Dermis microvascular lymphatic vessel endothelial cell (primary cell): ENCODE results near the gene DPT. TPM values are rescaled to one million over a fixed set of nuclear protein-coding genes. Genes with fewer than 3 reads are reported as not detected.
"Not testable (repeated sequence)": the region's sequence is repeated elsewhere in the genome, so short reads cannot be mapped to it uniquely, and the experiment has no call there.

Experiments
- DNase-seq, 2 donors: peaks; one replicate each; pipeline versions ENCODE4 v3.0.0 to v3.0.0-alpha.2; 2010; ENCODE audit warnings: low read depth in 2 of 2
- total RNA-seq: library from RNA; depleted of rRNA; stranded (reverse); fragments of >200 nt; gene quantifications from 2 replicates; pipeline ENCODE4 v1.2.1, GENCODE V29; 2014

The DPT gene
- total RNA-seq: not detected in 2 replicates

DNA sequence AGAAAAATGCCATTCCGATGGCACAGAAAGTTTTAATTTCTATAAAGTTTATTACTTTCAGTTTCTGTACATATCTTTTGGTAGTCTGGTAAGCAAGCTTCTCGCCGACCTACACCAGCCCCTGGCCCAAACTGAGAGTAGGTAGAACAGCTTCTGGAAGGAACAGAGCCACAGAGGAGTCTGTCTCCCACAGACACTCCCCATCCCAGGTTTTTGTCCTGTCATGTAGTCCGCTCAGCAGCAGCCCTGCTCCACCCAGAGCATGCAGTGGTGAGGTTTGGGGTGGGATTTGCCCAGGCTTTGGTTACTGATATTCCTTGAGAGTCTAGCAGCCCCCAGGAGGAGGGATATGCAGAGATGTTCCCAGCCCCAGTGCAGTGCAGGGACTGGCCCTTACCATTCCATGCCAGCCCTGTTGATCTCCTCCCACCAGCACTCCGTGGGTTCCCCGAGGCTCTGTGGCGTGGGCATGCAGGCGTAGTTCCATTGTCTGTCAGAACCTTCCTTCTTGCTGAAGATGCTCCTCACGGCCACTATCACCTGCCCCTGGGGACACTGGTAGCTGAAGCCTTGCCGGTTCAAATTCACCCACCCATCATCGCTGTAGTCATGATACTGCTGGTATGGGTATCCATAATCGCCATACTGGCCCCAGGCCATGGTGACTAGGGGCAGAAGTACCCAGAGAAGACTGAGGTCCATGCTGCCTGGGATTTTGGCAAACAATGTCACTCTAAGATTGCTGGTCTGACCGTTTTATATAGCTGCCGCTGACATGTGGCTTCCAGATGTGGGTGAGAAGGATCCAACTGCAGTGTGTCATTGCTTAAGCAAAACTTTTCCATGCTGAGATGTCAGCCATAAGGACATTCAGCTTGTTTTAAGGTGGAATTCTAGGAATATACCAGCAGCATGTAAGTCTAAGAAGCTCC is at the start of gene DPT:
TSS of gene DPT (minus strand) at position 734 of the 932 bp plus-strand sequence. CDS start at position 702, 32 bp downstream.
- no peak for DNase-seq

GRCh38 chr1:168775366-168775765 is 46.4 kb upstream of the DPT start:
- DNase-seq: no peak

DNA sequence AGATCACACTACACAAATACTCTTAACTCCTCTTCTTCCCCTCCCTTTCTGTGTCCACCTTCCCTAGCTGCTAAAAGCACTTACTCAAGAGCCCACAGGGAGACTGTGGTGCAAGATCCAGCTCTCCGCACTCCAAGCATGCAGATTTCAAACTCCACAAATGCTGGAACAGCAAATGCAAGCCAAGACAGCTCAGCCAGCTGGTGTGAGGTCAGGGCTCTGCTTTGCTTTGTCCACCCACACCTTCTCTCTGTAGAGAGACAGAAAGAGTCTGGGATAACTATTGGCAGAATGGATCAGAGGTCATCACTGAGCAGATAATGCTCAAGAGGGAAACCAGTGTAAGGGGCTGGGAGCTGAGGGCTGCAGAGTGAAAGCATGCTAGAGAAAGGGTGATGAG is 45.2 kb upstream of the DPT start:
- DNase-seq: no peak

DNA sequence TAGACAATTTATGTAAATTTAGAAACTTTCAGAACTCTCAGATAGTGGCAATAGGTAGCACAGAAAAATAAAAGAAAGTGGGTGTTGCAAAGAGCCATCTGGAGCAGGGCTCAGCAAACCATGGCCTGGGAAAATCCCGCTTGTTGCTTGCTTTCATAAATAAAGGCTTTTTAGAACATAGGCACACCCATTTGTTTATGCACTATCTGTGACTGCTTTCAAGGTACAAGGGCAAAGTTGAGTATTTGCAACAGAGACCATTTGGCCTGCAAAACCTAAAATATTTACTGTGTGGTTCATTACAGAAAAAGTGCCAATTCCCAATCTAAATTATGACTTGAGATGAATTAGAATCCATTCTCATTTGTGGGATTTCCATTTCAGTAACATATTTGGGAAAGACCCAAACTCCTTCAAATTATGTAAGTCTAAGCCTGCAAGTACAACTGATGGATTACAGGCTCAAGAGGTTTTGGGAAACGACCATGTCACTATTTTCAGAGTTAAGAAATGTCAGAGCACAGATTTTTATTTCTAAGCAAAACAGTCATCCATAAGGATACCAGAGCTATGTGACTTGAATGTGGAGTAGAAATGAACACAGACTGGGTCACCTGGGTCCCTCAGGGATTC is 43.5 kb upstream of the DPT start:
- DNase-seq: no peak

- no peak for DNase-seq
Observed at GRCh38 chr1:168771104-168771630, 42.2 kb upstream of the DPT start.

- not testable (repeated sequence) for DNase-seq
Observed at GRCh38 chr1:168769893-168770292, 40.9 kb upstream of the DPT start.

DNA sequence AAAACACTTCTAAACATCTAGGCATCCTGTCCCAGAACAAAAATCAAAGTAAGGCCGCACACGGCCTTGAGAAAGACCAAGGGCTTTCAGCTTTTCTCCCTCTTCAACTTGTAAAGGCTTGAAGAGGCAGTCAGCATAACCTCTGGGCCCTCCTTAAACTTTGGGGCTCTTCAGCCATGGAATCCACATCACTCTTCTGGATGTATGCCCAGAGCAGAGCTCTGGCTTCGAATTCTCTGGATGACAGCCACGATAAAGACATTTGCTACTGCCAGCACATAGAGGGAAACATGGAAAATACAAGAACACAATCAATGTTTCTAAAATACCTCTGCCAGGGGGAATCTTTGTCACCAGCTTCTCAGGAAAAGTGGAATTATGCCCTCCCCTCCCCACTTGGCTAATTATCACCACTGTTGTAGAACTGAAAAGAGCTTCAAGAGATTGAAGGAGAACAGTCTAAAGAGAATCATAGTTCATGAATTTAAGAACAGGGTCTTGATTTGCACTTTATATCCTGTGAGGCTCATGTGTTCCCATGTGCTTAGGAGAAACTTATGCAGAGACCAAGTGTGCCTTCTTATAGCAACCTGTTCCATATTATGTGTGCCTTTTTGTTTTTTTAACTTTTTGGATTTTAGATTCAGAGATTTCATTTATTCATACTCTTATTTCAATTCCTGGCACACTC is 39.0 kb upstream of the DPT start:
- no peak for DNase-seq

DNA sequence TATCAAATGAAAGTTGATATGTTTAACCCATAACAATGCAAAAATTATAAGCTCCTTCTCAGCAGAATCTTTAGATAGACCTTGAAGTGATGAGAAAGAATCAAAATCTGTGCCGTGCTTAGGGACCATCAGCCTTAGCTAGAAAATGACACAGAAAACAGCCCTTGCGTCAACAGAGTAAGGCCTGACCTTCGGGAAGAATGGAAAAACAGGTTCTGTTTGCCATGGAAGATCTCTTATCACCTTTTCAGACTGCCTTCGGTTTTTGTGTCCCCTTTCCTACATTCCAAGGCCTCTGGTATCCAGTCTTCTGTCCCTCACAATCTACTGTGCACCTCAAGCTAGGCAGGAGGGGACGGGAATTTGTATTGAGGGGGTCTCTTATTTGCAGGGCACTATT is 37.6 kb upstream of the DPT start:
- no peak for DNase-seq

DNA sequence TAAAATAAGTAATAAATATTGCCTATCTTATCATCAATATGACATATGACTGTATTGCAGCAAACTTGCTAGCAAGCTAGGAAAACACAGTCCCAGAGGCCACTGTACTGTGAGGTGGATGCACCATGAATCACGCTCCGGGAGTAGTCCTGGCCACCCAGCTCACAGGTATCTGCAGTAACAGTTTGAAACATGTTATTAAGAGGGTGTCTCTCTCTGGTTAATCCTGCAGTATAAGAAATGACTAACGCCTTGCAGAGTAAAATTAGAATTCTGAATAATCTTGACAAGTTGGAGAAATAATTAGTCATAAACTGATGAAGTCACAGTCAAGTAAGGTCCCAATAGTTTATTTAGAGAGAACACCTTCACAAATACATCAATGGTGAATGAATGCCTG is 34.0 kb upstream of the DPT start:
- DNase-seq: no peak

DNA sequence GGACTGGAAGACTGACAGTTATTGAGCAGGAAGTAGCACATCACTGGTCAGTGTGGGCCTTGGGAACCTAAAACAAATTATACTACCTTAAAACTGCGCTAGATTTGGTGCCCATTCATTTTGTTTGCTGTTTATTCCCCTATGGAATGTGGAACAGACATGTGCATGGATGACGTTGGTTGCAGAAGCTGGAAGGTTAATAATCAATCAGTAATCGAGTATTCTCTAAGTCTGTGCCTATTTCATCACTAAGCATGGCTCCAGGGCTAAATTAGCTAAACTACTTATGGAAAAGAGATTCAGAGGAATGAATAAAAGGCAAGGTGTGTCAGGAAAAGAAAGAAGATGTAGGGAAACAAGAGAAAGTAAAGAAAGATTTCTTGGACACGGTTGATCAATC is 33.5 kb upstream of the DPT start:
- no peak for DNase-seq

DNA sequence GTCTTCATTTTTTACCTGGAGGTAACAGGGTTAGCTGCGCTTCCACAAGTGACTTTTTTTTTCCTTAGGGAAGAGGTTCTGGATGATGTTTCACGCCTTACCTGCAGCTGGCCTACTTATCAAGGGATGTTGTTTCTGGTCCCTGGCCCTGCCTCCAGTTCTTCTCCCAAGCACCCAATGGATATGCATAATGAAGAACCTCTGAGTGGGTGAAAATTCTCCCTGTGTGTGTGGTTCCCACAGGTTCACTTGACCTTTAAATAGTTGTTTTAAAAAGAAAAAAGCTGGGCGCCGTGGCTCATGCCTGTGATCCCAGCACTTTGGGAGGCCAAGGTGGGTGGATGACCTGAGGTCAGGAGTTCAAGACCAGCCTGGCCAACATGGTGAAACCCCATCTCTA is 31.8 kb upstream of the DPT start:
- DNase-seq: no peak

DNA sequence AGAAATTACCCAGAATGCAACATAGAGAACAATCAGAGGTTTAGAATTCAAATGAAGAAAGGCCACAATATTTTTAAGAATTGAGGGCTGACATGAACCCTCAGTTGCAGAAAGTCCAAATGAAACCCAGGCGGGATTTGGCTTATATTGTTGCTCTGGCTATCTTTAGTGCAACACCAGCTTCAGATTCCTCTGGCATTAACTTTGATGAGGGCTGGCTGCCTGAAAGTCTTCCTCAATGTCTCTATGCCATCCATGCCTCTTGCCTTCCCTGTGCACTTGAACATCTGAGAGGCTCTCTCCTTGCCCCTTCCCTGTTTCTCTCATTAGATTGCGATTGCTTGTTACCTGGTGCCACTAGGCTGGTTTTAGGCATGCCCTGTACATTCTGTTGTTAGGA is 31.2 kb upstream of the DPT start:
- DNase-seq: no peak

GRCh38 chr1:168759077-168759476 is 30.1 kb upstream of the DPT start:
- no peak for DNase-seq

GRCh38 chr1:168758503-168758902 is 29.5 kb upstream of the DPT start:
- no peak for DNase-seq

DNA sequence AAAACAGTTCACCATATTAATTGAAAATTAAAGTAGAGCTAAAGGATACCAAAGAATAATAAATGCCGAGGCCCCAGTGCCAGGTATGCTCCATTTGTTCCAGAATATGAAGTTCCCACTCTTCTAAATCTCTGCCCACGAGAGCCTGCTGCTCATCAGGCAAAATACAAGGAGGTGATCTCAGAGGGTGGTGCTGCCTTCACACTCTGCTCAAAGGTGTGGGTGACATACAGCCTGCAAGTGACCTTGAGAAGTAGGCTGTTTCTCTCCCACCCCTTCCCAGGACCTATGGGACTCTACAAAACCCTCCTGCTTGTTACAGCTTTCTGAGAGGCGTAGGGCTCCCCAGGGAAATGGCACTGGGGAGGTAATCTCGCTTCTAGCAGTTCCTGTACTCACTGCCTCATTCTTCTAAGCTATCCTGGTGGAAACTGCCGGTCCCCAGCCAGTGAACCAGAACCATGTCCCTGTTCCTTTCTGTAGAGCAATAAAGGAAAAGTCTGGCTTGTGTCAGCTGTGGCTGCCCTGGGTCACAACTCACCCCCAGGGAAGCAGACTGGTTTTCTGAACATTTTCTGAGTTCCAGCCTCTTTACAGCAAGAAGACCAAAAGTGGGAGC is 26.9 kb upstream of the DPT start:
- DNase-seq: no peak

- no peak for DNase-seq
Observed at GRCh38 chr1:168752171-168752832, 23.3 kb upstream of the DPT start.

DNA sequence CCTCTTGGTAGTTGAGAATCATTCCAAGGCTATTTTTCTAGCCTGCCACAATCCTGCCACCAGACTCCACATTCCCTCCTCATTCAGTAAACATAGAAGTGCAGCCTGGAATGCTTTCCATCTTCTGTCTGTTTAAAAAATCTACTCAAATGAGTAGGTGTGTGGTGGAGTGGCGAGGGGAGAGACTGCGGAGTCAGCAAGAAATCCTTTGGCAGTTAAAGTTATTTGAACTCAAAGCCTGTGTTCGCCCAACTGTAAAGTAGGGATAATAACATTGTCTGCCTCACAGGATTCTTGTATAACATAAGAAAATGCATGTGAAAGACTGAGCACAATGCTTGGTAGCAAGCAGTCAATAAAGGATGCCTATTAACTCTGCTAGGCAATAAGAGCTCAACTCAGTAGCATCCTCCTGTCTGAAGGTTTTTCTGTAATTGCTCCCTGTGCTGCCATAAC is 22.2 kb upstream of the DPT start:
- no peak for DNase-seq

DNA sequence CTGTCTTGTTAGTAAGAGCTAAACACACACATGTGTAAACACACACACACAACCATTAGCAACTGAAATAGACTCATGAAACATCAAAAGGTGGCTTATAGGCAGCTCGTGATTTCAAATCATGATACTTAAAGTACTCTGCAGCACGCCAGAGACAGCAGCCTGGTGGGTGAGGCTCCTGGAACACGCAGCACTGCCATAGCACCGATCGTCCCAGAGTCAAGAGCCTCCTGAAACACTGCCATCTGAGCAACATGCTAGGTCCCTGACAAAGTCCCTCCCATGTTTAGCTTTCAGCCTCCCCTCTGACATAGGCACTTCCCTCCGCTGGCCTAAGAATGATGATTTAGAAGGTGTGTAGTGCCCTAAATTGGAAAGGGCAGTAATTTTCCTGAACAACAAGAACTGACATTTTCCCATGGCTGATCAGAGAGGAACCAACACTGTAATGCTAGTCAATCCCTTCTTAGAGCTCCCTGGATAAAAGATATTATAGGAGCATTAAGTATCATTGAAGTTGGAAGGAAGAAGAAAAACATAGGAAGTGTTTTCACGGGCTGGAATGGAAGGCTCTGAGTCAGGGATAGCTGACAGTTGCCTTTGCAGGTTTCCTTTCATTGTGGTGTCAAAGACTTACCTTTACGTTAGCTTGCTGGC is 14.1 kb upstream of the DPT start:
- no peak for DNase-seq

- DNase-seq: no peak
Observed at GRCh38 chr1:168742386-168742785, 13.4 kb upstream of the DPT start.

- no peak for DNase-seq
Observed at GRCh38 chr1:168739908-168740307, 10.9 kb upstream of the DPT start.

- DNase-seq: no peak
Observed at GRCh38 chr1:168736520-168736919, 7.5 kb upstream of the DPT start.
